GM06990 (cell line): ENCODE results near the gene HLA-DPA1.

Source experiments
- DNase-seq: peaks from one replicate; pipeline ENCODE4 v3.0.0-alpha.2; 2011; ENCODE audit not compliant: insufficient read length; ENCODE audit errors: extremely low read depth
- H3K27me3 ChIP-seq: replicated peaks from 2 replicates; pipeline ENCODE4 v1.6.0; 2011; ENCODE audit warnings: low read length; ENCODE audit not compliant: control insufficient read depth, insufficient read depth
- H3K36me3 ChIP-seq: 2 replicates; pipeline ENCODE4 v1.5.1; 2011; ENCODE audit warnings: low read length; ENCODE audit not compliant: control insufficient read depth, insufficient read depth
- H3K4me3 ChIP-seq: replicated peaks from 2 replicates; pipeline ENCODE4 v1.5.1; 2011; ENCODE audit warnings: low read depth, mild to moderate bottlenecking, control low read depth, low read length
- TF ChIP-seq, protein P1 (sequence below): IDR thresholded peaks from 2 replicates; pipeline ENCODE4 v1.5.1; 2011; ENCODE audit warnings: low read length, control low read depth, mild to moderate bottlenecking, inconsistent platforms; ENCODE audit not compliant: insufficient read depth, poor library complexity, severe bottlenecking

Gene HLA-DPA1

GRCh38 chr6:33088931-33089620 lies 15.6 kb upstream of the HLA-DPA1 start:
- no peaks in the 10 kb centered on the region for H3K27me3 ChIP-seq
- peaks cover 32% of the 10 kb centered on the region for H3K36me3 ChIP-seq
- TF ChIP-seq, protein P1, sequence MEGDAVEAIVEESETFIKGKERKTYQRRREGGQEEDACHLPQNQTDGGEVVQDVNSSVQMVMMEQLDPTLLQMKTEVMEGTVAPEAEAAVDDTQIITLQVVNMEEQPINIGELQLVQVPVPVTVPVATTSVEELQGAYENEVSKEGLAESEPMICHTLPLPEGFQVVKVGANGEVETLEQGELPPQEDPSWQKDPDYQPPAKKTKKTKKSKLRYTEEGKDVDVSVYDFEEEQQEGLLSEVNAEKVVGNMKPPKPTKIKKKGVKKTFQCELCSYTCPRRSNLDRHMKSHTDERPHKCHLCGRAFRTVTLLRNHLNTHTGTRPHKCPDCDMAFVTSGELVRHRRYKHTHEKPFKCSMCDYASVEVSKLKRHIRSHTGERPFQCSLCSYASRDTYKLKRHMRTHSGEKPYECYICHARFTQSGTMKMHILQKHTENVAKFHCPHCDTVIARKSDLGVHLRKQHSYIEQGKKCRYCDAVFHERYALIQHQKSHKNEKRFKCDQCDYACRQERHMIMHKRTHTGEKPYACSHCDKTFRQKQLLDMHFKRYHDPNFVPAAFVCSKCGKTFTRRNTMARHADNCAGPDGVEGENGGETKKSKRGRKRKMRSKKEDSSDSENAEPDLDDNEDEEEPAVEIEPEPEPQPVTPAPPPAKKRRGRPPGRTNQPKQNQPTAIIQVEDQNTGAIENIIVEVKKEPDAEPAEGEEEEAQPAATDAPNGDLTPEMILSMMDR, result no peak
- DNase-seq, result no peak
- H3K4me3 ChIP-seq, result no peak overlapping the region

GRCh38 chr6:33088258-33088930 lies 14.9 kb upstream of the HLA-DPA1 start:
- Histone ChIP-seq H3K36me3 (peaks cover 34% of the 10 kb centered on the region), H3K4me3 (no peak overlapping the region), H3K27me3 (no peaks in the 10 kb centered on the region)
- TF ChIP-seq, protein P1, result no peak
- DNase-seq, result no peak

- no peak overlapping the region for H3K4me3 ChIP-seq
- TF ChIP-seq, protein P1, result no peak
- peaks cover 45% of the 10 kb centered on the region for H3K36me3 ChIP-seq
- no peaks in the 10 kb centered on the region for H3K27me3 ChIP-seq
- DNase-seq, result no peak
These were observed 12.2 kb upstream of the HLA-DPA1 start for GRCh38 chr6:33085627-33086026.

DNA sequence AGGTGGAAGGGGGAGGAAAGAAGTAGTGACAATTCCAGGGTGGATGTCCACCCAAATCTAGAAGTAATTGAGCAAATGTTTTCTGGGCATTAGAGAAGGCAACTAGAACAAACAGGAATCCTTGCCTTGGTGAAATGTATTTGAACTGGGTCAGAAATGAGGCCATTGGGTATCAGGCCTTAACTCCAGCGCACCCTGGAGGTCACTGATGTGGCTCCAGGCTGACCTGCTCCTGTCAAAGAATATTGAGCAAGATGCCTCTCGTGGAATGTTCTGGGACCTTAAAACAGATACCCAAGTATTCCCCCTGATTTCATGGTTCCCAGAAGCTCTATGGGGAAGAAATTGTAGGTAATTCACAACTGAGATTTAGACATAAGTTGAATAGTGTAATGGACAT lies 9.3 kb upstream of the HLA-DPA1 start:
- TF ChIP-seq, protein P1, result peak; percentile 65
- no peak for DNase-seq
- no peaks in the 10 kb centered on the region for H3K27me3 ChIP-seq
- peaks cover 42% of the 10 kb centered on the region for H3K36me3 ChIP-seq
- H3K4me3 ChIP-seq, result no peak overlapping the region

GRCh38 chr6:33081098-33081824 lies 7.8 kb upstream of the HLA-DPA1 start:
- TF ChIP-seq, protein P1, result no peak
- H3K36me3 ChIP-seq, result peaks cover 34% of the 10 kb centered on the region
- no peak for DNase-seq
- H3K27me3 ChIP-seq, result no peaks in the 10 kb centered on the region
- H3K4me3 ChIP-seq, result no peak overlapping the region
